Vagina (tissue), 2 donors: ENCODE results near the gene ZBTB7C.

Source experiments
- CTCF ChIP-seq, 3 experiments: fragments of 450-650 bp in 2 of 3; fragments of 200-600 bp in 1 of 3; sonication (generic) in 1 of 3; IDR thresholded peaks; one replicate each; pipeline ENCODE4 v1.5.1; 2017 to 2019; ENCODE audit warnings: antibody characterized with exemption in 3 of 3, mild to moderate bottlenecking in 2 of 3, moderate library complexity in 2 of 3
- POLR2A ChIP-seq, 2 donors: fragments of 450-650 bp; IDR thresholded peaks; one replicate each; pipeline ENCODE4 v1.6.1; 2017; ENCODE audit warnings: antibody characterized with exemption in 2 of 2, mild to moderate bottlenecking in 2 of 2, moderate library complexity in 2 of 2
- POLR2AphosphoS5 ChIP-seq, 2 donors: sonication (generic); formaldehyde crosslinking; IDR thresholded peaks; one replicate each; pipeline ENCODE4 v1.9.0; 2017; ENCODE audit warnings: antibody characterized with exemption in 2 of 2, mild to moderate bottlenecking in 2 of 2, low read depth in 1 of 2; ENCODE audit not compliant: insufficient read depth in 1 of 2

DNA sequence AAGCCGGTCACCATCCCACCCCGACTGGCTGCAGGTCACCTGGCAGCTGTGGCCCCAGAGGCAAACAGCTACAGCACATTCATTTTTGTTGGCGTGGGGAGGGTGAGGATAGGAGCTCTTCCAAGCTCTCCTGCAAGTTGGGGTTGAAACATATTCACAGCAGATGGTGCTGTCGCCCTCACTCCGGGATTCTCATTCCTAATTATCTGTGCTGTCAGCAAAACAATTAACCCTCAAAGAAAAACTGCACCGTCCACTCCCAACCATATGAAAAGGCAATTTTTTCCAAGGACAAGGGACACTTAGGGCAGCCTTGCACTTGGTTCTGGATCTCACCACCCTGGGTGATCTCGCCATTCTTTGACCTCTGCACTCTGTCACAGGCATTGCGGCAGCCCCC is 68.6 kb downstream of the ZBTB7C start:
- TF ChIP-seq POLR2AphosphoS5 (IDR thresholded peaks at IDR 0.05; ENCODE audit: insufficient read depth in 1 of 2, low read depth in 1 of 2) (no peak), POLR2A (IDR thresholded peaks at IDR 0.05) (no peak), CTCF (IDR thresholded peaks at IDR 0.05) (no peak)
